GM19468 (cell line): ENCODE measurements around the gene EIF4A3.
"Not testable (repeated sequence)": the region's sequence is repeated elsewhere in the genome, so short reads cannot be mapped to it uniquely, and the experiment has no call there.

ENCODE experiments used
- ATAC-seq: cut with Tn5 transposase; IDR thresholded peaks from one replicate; pipeline ENCODE4 v1.9.1; 2021; ENCODE audit warnings: mild to moderate bottlenecking, moderate library complexity, moderate number of reproducible peaks; ENCODE audit not compliant: unreplicated experiment; ENCODE audit errors: extremely low read depth

Gene EIF4A3

DNA sequence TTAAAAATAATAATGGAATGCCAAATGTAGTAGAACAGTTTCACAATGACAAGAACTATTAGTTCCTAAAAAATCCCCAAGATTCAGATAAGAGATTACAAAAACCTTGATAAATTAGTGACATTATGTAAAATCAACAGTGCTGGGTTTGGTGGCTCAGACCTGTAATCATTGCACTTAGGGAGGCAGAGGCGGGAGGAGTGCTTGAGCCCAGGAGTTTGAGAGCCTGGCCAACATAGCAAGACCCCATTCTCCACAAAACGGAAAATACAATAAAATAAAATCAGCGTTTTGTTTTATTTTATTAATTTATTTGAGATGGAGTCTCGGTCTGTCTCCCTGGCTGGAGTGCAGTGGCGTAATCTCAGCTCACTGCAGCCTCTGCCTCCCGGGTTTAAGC lies 27.0 kb upstream of the EIF4A3 start:
- ATAC-seq: no peak

DNA sequence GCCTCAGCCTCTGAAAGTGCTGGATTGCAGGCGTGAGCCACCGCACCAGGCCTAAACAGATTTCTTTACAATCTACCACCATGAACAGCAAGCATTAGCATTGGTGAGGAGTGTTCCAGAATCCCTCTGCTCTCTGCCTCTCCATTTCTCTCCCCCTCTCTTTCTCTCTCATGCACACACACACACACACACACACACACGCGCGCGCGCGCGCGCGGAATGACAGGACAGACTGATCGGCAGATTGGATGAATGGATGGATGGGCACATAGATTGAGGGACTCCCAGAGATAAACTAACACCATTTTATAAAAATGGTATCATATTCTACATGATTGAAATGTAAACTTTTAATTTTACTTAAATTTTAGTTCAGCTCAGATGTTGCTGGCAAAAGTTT lies 26.2 kb upstream of the EIF4A3 start:
- no peak for ATAC-seq

DNA sequence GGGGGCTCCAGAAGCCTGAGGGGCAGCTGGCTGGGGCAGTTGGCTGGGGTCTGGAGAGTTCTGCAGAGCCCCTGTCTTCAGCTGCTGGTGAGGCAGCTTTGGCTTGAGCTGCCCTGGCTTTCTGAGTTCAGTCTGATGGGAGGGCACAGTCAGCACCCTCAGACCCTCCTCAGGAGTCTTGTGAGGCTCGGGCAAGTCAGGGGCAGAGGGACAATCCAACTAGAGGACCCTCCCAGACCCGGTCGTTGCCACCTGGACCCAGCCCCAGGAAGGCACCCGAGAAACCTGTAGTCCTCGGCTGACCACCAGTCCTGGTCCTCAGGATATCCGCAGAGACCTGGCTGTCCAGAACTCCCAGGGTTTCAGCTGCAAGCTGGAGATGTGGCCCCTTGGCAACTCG lies 24.8 kb upstream of the EIF4A3 start:
- no peak for ATAC-seq

DNA sequence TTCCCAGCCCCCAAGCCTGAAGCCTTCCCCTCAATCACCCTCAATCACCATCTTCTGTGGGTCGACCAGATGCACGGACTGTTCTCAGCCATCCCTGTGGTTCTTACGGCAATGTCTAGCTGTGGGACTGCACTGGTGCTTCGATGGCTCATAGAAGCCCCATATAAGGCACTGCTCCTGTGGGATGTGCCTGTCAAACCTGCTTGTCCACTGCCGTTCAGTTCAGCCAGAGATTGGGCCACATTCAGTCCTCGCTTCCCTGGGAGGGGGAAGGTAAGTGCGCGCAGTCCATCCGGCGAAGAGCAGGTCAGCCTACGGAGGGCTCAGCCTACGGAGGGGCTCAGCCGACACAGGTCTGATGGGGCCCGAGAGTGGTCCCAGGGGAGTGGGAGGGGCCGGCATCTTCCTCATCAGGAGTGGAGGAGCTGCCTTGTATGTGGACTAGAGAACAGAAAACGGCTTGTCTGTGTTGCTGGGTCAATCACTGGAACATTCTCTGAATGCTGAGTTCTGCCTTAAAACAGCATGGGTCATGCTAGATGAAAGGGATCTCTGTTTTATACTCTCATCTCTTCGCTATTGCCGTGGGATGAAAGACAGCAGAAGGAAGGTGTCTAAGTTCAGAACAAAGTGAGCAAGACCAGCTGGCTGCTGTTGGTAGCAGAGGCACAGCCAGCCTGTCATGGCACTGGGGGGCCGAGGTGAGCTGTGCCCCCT lies 23.0 kb upstream of the EIF4A3 start, which contains the start of gene CARD14:
Gene CARD14 (plus strand): TSS at position 247 of the 717 bp plus-strand sequence. CDS start 11,409 bp downstream, outside the sequence.
- no peak for ATAC-seq

DNA sequence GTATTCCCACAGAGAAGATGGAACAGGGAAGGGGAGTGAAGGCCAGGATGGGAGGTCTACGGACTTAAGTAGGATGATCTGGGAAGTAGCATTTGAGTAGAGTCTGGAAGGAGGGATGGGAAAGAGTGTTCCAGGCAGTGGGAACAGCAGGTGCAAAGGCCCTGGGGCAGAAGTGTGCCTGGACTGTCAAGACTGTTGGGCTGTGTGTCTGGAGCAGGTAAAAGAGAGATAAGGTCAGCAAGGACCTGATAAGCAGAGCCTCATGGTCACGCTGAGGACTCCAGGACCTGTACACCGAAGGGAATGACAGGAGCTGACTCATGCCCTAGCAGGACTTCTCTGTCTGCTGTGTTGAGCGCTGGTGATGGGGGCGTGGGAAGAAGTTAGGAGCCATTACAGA lies 22.2 kb upstream of the EIF4A3 start:
- no peak for ATAC-seq

DNA sequence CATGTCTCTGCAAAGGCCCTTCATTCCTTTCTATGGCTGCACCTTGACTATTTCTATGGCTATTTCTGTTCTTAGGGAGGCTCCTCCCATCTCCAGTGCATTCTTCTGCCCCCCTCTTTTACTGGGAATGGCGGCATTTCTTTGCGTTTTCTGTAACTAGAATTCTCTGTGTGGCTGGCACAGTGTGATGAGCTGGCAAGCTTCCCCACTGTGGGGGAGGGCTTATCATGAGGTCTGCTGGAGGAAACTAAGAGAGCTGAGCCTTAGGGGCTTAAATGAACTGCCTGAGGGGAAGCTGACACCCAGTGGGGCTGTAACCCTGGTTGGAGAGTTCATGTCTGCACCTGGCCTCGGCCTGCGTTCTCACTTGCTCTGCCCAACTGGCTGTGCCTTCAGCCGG lies 21.4 kb upstream of the EIF4A3 start:
- ATAC-seq: no peak

DNA sequence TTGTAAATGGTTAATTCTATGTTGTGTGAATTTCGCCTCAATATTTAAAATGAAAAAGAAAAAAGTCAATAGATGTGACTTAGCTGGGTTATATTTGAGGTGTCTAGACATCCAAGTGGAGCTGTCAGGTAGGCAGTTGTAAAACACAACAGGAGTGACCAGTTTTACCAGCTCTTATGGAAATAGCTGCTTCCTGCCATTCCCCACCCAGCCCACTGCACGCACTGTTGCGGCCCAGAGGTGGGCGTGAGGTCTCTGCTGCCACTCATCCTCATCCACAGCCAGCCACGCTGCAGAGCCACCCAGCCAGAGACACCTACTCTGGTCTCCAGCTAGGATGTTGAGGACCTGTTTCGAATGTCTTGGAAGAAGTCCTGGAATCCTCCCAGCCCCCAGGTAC lies 19.5 kb upstream of the EIF4A3 start:
- ATAC-seq: no peak

DNA sequence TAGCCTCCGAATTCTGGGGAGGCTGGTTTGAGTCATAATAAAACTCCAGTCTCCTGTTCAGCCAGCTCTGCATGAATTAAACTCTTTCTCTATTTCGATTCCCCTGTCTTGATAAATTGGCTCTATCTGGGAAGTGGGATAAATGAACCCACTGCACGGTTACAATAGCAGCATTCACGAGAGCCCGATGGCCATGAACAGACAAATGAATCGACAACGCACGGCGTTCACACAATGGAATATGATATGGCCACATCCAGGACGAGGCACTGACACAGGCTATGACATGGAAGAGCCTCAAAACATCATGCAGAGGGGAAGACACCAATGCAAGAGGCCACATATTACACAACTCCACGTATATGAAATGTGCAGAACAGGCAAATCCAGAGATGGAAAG lies 17.3 kb upstream of the EIF4A3 start:
- ATAC-seq: no peak

DNA sequence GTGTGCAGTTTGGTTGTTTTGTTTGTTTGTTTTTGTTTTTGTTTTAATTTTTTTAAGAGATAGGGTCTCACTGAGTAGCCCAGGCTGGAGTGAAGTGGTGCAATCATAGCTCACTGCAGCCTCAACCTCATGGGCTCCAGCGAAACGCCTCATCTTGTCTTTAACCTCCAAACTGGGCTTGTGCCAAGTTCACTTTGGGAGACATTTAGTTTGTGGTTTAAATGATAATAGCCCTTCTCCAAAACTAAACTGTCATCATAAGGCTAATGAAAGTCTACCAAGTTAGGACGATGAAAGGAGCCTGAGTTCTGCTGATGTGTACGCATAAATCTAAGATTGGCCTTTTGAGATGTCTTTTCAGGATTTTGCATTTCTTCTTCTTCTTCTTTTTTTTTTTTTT lies 16.4 kb upstream of the EIF4A3 start:
- no peak for ATAC-seq

DNA sequence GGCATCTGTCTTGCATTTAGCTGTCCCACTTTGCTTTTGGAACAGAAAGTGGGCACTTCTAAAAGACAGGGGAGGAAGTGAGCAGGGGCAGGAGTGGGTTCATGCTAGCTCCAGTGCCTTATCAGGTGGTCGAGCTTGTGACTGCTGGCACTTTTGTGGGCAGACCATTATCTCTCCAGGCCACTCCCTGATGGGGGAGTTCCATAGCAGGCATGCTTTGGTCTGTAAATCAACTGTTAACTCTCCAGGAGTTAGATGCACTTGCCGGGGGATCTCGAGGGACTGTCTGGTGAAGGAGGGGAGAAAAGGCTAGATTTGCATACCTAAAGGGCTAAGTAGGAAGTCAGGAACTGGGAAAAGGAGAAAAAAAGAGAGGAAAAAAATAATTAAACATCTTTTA lies 13.6 kb upstream of the EIF4A3 start:
- no peak for ATAC-seq

DNA sequence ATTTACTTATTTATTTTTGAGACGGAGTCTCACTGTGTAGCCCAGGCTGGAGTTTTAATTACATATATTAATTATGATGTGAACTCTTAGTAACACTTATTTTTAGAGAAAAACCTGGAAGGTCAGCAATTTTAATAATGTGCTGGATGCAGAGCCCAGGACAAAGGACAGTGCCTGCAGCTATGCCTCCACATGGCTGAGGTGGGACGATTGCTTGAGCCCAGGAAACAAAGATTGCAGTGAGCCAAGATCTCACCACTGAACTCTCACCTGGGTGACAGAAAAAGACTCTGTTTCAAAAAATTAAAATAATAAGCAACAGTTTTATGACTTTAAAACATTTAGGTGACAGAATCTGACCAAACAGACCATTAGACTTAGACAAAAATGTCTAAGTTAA lies 11.9 kb upstream of the EIF4A3 start:
- ATAC-seq: no peak

DNA sequence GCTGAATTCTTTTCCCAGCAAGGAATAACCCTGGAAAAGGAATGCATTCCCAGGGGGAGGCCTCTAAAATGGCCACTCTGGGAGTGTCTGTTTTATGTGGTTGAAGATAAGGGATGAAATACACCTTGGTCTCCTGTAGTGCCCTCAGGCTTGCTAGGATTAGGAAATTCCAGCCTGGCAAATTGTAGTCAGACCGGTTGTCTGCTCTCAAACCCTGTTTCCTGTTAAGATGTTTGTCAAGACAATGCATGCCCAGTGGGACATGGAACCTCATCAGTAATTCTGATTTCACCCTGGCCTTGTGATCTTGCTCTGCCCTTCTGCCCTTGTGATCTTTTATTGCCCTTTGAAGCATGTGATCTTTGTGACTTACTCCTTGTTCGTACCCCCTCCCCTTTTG lies 8.7 kb upstream of the EIF4A3 start:
- ATAC-seq: not testable (repeated sequence)

DNA sequence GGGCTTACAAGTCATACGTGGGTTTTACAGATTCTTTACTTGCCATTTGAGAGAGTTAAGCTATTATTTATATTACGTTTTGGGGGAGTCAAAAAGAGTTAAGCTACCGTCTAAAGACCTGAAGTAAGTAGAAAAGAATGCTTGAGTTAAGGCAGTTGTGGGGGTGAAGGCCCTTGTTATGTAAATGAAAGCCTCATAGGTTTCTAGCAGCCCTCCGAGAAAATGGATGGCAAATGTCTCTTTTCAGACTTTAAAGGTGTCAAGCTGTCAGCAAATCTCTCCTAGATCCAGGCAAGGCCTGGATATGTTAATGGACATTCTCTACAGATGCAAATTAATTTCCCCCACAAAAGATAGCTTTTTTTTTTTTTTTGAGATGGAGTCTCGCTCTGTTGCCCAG lies 7.2 kb upstream of the EIF4A3 start:
- no peak for ATAC-seq

DNA sequence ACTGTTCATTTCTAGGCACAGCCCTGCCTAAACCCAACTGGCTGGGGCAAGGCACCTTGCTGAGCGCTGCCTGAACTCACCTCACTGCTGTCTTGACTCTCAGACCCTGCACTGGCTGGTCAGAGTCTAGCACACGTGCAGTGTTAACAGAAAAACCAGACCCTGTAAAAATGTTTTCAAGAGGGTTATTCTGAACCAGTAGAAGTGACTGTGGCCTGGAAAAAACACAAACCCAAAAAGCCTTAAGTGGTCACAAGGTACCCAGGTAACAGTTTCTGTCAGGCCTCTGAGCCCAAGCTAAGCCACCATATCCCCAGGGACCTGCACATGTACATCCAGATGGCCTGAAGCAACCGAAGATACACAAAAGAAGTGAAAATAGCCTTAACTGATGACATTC lies 6.1 kb upstream of the EIF4A3 start:
- no peak for ATAC-seq

DNA sequence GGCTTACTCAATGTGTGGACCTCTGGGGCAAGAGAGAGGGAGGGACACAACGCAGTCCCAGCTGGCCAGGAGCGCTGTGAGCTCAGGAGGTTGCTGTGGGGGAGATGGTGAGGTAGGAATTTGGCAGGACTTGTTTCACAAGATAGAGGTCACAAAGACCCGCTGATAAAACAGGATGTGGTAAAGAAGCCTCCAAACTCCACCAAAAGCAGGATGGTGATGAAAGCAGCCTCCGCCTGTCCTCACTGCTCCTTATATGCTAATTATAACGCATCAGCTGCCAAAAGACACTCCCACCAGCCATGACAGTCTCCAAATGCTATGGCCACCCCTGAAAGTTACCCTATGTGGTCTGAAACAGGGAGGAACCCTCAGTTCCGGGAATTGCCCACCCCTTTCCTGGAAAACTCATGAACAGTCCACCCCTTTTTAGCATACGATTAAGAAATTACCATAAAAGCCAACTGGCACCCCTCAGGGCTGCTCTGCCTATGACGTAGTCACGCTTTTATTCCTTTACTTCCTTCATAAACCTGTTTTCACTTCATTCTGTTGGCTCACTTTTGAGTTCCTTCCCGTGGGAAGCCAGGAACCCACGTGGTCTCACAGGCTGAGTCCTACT lies 5.3 kb upstream of the EIF4A3 start:
- ATAC-seq: no peak

DNA sequence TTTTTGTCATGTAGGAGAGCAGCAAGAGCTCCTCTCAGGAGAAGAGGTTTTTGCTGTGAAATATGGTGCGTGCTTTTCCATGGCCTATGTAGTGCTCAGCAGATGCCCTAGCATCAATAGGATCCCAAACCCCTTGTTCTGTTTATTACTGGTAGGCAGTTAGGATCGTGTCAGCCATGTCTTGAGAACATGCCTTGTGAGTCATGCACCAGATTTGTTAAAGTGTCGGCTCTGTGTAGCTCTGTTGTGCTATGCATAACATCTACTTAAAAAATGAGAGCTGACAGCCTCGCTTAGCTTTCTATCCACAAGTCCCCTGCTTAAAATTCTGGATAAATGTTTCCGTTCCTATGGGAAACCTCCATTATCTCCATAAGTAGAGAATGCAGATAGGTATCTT lies 4.4 kb upstream of the EIF4A3 start:
- no peak for ATAC-seq

DNA sequence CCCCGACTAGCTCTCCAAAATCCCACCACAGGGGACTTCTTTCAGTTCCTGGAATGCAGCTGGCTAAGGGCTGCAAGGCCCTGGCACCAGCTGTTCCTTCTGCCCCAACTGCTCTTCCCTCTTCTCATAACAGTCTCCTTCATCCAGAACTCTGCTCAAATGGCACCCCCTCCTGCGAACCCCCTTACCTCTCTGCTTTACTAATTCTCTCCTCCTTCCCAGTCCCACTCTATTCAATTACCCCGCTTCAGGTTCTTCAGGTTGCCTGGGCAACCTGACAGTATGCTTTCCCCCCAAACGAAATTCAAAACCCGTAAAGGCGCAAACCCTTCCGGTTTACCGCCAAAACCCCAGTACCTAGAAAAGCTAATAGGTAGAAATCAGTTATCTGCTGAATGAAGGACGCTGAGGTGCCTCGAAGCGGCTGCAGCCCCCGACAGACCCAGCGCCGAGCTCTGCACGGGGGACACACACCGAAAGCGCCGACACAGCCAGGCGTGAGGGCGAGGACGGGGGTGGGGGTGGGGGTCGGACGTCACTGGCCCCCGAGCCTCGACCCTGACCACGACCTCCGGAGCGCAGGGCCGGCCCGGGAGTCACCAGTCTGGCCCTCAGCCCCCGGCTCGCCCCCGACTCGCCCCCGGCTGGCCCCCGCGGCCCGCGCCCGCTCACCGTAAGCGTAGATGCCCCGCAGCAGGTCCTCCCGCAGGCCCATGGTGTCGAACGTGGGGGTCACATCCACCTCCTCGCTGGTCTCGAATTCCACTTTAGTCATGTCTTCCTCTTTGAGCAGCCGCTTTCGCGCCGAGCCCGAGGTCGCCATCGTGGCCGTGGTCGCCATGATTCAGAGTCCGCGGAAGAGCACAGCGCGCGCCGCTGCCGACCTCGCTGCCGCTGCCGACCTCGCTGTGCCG lies 550 bp downstream of the EIF4A3 start:
- ATAC-seq: no peak

DNA sequence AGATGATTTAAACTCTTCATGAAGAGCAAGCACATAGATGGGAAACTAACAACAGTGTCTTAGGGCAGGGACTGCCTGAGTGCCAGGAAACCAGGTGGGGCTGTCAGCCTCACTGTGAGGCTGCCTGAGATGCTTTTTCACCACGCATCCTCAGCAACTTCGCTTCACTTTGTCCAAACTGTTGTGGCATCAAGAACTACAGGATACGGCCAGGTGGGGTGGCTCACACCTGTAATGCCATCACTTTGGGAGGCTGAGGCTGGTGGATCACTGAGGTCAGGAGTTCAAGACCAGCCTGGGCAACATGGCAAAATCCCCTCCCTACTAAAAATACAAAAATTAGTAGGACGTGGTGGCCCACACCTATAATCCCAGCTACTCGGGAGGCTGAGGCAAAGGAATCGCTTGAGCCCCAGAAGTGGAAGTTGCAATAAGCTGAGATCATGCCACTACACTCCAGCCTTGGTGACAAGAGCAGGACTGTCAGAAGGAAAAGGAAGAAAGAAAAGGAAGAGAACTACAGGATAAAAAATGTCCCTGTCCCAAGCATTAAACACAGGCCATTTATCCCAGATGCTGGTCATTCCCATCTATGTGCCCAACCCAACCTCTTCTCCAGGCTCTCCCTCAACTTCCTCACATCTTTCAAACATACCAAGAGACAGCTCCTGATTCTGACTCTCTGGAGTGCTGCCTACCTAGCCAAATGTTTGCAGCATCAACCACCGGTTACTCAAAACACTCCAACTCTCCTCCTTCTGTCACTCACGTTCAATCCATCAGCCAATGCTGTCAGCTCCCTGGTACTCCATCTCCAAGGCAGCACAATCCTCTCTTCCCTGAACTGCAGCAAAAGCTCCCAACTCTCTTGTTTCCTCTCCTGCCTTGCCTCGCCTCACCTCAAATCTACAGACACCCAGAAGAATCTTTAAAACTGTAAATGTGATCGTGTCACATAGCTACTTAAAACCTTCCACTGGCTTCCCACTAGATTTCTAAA lies 1.6 kb downstream of the EIF4A3 start:
- ATAC-seq: no peak

DNA sequence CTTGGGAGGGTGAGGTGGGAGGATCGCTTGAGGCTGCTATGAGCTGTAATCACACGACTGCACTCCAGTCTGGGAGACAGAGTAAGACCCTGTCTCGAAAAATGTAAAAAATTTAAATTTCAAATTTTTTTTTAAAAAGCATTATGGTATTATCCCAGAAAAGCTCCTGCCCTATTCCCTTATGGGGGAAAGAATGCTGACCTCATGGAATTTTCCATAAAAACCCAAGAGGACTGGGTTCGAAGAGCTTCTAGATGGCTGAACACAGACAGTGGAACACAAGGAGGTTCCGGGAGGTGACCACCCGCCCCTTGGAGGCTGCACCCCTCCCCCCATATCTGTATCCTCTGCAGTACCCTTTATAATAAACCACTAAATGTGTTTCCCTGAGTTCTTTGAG lies 4.0 kb downstream of the EIF4A3 start:
- no peak for ATAC-seq
